Measurements from ENCODE around the gene NAV1. TPM values are rescaled to one million over a fixed set of nuclear protein-coding genes. Genes with fewer than 3 reads are reported as not detected.

NAV1 gene
- total and polyA plus RNA-seq, 11 donors: 30.5 to 107 (median 73.4) TPM

DNA sequence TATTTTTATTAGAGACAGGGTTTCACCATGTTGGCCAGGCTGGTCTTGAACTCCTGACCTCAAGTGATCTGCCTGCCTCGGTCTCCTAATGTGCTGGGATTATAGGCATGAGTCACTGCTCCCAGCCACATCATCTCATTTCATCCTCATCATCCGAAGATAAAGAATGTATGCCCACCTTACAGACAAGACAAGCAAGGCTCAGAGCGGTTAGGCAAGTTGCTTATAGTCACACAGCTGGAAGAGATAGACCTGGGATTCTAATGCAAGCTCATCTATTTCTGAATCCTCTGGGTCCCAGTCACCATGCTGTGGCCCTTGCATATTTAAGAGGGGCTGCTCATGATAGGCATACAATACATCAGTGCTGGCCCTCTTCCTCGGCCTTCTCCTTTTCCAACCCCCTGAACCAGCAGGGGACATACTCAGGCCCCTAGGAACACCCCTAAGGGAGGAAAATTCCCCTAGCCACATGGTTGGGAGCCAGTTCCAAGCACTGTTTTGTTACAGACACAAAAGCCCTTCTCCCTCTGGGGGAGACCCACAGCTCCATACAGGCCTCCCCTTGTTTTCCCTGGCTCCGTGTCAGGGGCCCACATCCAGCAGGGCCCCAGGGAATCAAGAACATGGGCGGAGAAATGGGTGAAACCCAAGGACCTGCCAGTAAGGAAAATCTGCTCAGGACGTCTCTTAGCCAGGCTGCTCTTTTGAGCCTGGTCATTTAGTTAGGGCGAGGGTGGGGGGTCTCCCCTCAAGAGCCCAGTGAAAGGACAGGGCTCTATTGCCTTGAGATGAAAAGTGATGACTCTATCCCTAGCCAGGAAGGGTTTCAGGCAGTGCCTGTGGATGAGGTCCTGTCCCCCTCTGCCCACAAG lies 38.9 kb upstream of the NAV1 start:
- H3K27me3 ChIP-seq: no peaks in the 10 kb centered on the region
- no peaks in the 10 kb centered on the region for H3K9me3 ChIP-seq
- peak overlapping the region; percentile 44 to 98 (median 72) for H3K27ac ChIP-seq
- TF ChIP-seq CTCF (IDR thresholded peaks at IDR 0.05): no peak
- no peak for TF ChIP-seq POLR2A (IDR thresholded peaks at IDR 0.05)
- 71 to 80% (median 75%) methylated on average over 8 of the region's 8 CpGs for WGBS, 4 donors
- ATAC-seq: peak; percentile 6 to 28 (median 16)
- peaks cover 14 to 92% (median 69%) of the 10 kb centered on the region in 12 donors for H3K4me1 ChIP-seq
- peak in 3 of 5 donors; percentile 47 to 66 (median 54) for DNase-seq
- peaks cover 0 to 19% (median 4%) of the 10 kb centered on the region in 9 donors for H3K36me3 ChIP-seq
- intact Hi-C loops (cut with DNase I): no loop called here
- no peak overlapping the region for H3K4me3 ChIP-seq

DNA sequence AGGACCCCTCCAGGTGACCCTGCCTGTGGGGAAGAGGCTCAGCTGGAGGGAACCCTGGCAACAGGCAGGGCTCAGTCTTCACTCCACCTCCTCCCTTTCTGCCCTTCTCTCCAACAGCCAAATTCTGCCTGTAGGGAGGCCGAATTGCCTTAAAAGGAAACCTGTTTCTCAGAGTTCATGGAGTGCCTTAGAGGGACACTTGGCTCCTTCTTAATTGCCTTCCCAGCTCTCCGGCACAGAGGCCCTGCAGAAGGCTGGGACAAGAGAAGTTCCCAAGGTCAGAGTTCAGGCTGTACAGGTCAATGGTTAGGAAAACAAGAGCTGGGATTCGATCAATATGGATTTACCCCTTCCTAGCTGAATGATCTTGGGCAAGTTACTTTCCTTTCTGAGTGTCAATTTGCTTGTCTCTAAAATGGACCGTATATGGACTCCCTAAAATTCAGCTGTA lies 38.2 kb upstream of the NAV1 start:
- H3K27me3 ChIP-seq: no peaks in the 10 kb centered on the region
- H3K4me1 ChIP-seq: peaks cover 8 to 92% (median 69%) of the 10 kb centered on the region in 12 donors
- DNase-seq: peak in 1 of 5 donors; percentile 38
- ATAC-seq: peak; percentile 9 to 44 (median 36)
- 44 to 65% (median 51%) methylated on average over 4 of the region's 4 CpGs for WGBS, 4 donors
- peaks cover 0 to 12% (median 0%) of the 10 kb centered on the region in 9 donors for H3K36me3 ChIP-seq
- intact Hi-C loops (cut with DNase I): no loop called here
- H3K4me3 ChIP-seq: no peak overlapping the region
- H3K27ac ChIP-seq: peak overlapping the region; percentile 44 to 98 (median 72)
- TF ChIP-seq POLR2A (IDR thresholded peaks at IDR 0.05) (no peak), CTCF (IDR thresholded peaks at IDR 0.05) (no peak)
- H3K9me3 ChIP-seq: no peaks in the 10 kb centered on the region

GRCh38 chr1:201501144-201501543 lies 37.8 kb upstream of the NAV1 start:
- DNase-seq (no peak), ATAC-seq (no peak)
- Histone ChIP-seq H3K27me3 (no peaks in the 10 kb centered on the region), H3K9me3 (no peaks in the 10 kb centered on the region), H3K36me3 (peaks cover 0 to 12% (median 0%) of the 10 kb centered on the region in 9 donors), H3K27ac (peak overlapping the region; percentile 21 to 98 (median 70)), H3K4me3 (no peak overlapping the region), H3K4me1 (peaks cover 6 to 92% (median 69%) of the 10 kb centered on the region in 12 donors)
- TF ChIP-seq POLR2A (IDR thresholded peaks at IDR 0.05) (no peak), CTCF (IDR thresholded peaks at IDR 0.05) (no peak)
- 83 to 88% (median 86%) methylated on average over 7 to 8 of the region's 8 CpGs for WGBS, 4 donors
- intact Hi-C loops (cut with DNase I): no loop called here

DNA sequence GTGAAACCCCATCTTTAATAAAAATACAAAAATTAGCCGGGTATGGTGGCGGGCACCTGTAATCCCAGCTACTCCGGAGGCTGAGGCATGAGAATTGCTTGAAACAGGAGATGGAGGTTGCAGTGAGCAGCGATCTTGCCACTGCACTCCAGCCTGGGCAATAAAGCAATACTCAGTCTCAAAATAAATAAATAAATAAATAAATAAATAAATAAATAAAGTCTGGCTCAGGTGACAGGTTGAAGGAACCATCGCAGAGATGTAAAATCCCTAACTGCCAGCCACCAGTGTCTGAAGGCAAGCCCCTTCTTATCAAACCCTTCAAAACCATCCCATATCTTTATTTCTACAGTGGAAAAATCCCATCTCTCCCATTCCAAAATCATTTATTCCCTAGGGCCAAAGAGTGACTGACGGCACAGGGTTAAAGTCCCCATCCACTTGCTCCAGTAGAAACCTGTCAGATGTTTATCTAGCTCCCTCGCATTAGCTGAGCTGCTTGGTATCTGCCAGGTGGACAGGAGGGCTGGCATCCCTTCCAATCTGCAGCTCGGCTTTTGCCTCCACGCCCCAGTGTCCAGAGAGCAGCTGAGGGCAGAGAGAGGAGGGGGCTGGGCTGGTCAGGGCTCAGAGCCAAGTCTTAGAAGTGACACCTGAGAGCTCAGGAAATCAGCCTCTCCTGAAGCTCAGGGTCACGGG lies 37.0 kb upstream of the NAV1 start:
- no peaks in the 10 kb centered on the region for H3K9me3 ChIP-seq
- TF ChIP-seq POLR2A (IDR thresholded peaks at IDR 0.05) (no peak), CTCF (IDR thresholded peaks at IDR 0.05) (no peak)
- ATAC-seq: no peak
- no peaks in the 10 kb centered on the region for H3K27me3 ChIP-seq
- H3K27ac ChIP-seq: peak overlapping the region in 8 of 12 donors; percentile 39 to 98 (median 90)
- peaks cover 0 to 12% (median 0%) of the 10 kb centered on the region in 9 donors for H3K36me3 ChIP-seq
- peaks cover 0 to 93% (median 68%) of the 10 kb centered on the region in 12 donors for H3K4me1 ChIP-seq
- no peak for DNase-seq
- WGBS, 4 donors: 77 to 90% (median 86%) methylated on average over 9 to 10 of the region's 10 CpGs
- intact Hi-C loops (cut with DNase I): no loop called here
- no peak overlapping the region for H3K4me3 ChIP-seq

All from heart left ventricle (tissue), 16 donors.